Adipocyte (in vitro differentiated cells): ENCODE measurements around the gene KCNJ9.
"Not testable (repeated sequence)": the region's sequence is repeated elsewhere in the genome, so short reads cannot be mapped to it uniquely, and the experiment has no call there.

Experiments used
- DNase-seq: peaks from one replicate; pipeline ENCODE4 v3.0.0-alpha.2; 2015; ENCODE audit warnings: low read depth
- H3K27me3 ChIP-seq: replicated peaks from 2 replicates; pipeline ENCODE4 v1.7.0; 2013; ENCODE audit warnings: mild to moderate bottlenecking, low read length, moderate library complexity; ENCODE audit not compliant: control insufficient read depth, insufficient read depth
- H3K36me3 ChIP-seq: 2 replicates; pipeline ENCODE4 v1.7.0; 2013; ENCODE audit warnings: low read length, mild to moderate bottlenecking, moderate library complexity; ENCODE audit not compliant: control insufficient read depth, insufficient read depth, severe bottlenecking
- H3K4me1 ChIP-seq: 2 replicates; pipeline ENCODE4 v1.7.0; 2013; ENCODE audit warnings: mild to moderate bottlenecking, low read length, moderate library complexity; ENCODE audit not compliant: control insufficient read depth, insufficient read depth
- H3K4me3 ChIP-seq: 2 replicates; pipeline ENCODE4 v1.7.0; 2013; ENCODE audit warnings: mild to moderate bottlenecking, low read length, moderate library complexity
- H3K9ac ChIP-seq: 2 replicates; pipeline ENCODE4 v1.7.0; 2013; ENCODE audit warnings: mild to moderate bottlenecking, low read length, moderate library complexity
- H3K9me3 ChIP-seq: 2 replicates; pipeline ENCODE4 v1.7.0; 2013; ENCODE audit warnings: mild to moderate bottlenecking, low read length, moderate library complexity; ENCODE audit not compliant: control insufficient read depth

Gene KCNJ9

GRCh38 chr1:160111462-160111861 lies 30.1 kb downstream of the KCNJ9 start:
- not testable (repeated sequence) for H3K4me3 ChIP-seq, H3K9me3 ChIP-seq, H3K9ac ChIP-seq, DNase-seq, H3K36me3 ChIP-seq
- Histone ChIP-seq H3K4me1 (peaks cover 15% of the 10 kb centered on the region), H3K27me3 (peaks cover 42% of the 10 kb centered on the region)

GRCh38 chr1:160112357-160112756 lies 31.0 kb downstream of the KCNJ9 start:
- DNase-seq = no peak
- H3K9ac ChIP-seq = no peak overlapping the region
- H3K36me3 ChIP-seq = no peaks in the 10 kb centered on the region
- peaks cover 24% of the 10 kb centered on the region for H3K4me1 ChIP-seq
- H3K9me3 ChIP-seq = no peaks in the 10 kb centered on the region
- H3K4me3 ChIP-seq = no peak overlapping the region
- peaks cover 35% of the 10 kb centered on the region for H3K27me3 ChIP-seq

GRCh38 chr1:160113407-160113806 lies 32.1 kb downstream of the KCNJ9 start:
- Histone ChIP-seq H3K27me3 (peaks cover 28% of the 10 kb centered on the region), H3K4me3 (no peak overlapping the region), H3K9me3 (no peaks in the 10 kb centered on the region), H3K4me1 (peaks cover 35% of the 10 kb centered on the region), H3K9ac (no peak overlapping the region), H3K36me3 (no peaks in the 10 kb centered on the region)
- no peak for DNase-seq

- peaks cover 27% of the 10 kb centered on the region for H3K27me3 ChIP-seq
- no peaks in the 10 kb centered on the region for H3K9me3 ChIP-seq
- no peak for DNase-seq
- no peak overlapping the region for H3K4me3 ChIP-seq
- no peak overlapping the region for H3K9ac ChIP-seq
- peaks cover 30% of the 10 kb centered on the region for H3K4me1 ChIP-seq
- no peaks in the 10 kb centered on the region for H3K36me3 ChIP-seq
Observed at GRCh38 chr1:160114085-160114484, 32.7 kb downstream of the KCNJ9 start.

GRCh38 chr1:160115545-160116282 lies 34.4 kb downstream of the KCNJ9 start, which contains the start of gene ATP1A2:
TSS of gene ATP1A2 (plus strand) at chr1:160115759. CDS start at chr1:160115862, 103 bp downstream.
- no peaks in the 10 kb centered on the region for H3K36me3 ChIP-seq
- H3K4me3 ChIP-seq = no peak within 1 kb of the TSS
- peaks cover 17% of the 10 kb centered on the region for H3K27me3 ChIP-seq
- no peak for DNase-seq
- no peak within 1 kb of the TSS for H3K9ac ChIP-seq
- H3K4me1 ChIP-seq = peaks cover 24% of the 10 kb centered on the region
- H3K9me3 ChIP-seq = no peaks in the 10 kb centered on the region

GRCh38 chr1:160116283-160117147 lies 35.2 kb downstream of the KCNJ9 start:
- H3K4me3 ChIP-seq = no peak overlapping the region
- H3K9ac ChIP-seq = no peak overlapping the region
- no peaks in the 10 kb centered on the region for H3K36me3 ChIP-seq
- peaks cover 24% of the 10 kb centered on the region for H3K4me1 ChIP-seq
- H3K27me3 ChIP-seq = peaks cover 16% of the 10 kb centered on the region
- DNase-seq = no peak
- no peaks in the 10 kb centered on the region for H3K9me3 ChIP-seq

- Histone ChIP-seq H3K9me3 (no peaks in the 10 kb centered on the region), H3K4me3 (peak overlapping the region; percentile 41), H3K9ac (peak overlapping the region; percentile 58), H3K36me3 (no peaks in the 10 kb centered on the region), H3K27me3 (peaks cover 16% of the 10 kb centered on the region), H3K4me1 (peaks cover 24% of the 10 kb centered on the region)
- DNase-seq = no peak
Observed at GRCh38 chr1:160117300-160117699, 36.0 kb downstream of the KCNJ9 start.

GRCh38 chr1:160117709-160118183 lies 36.4 kb downstream of the KCNJ9 start:
- H3K9ac ChIP-seq = peak overlapping the region; percentile 58
- H3K36me3 ChIP-seq = no peaks in the 10 kb centered on the region
- no peaks in the 10 kb centered on the region for H3K9me3 ChIP-seq
- H3K4me1 ChIP-seq = peaks cover 21% of the 10 kb centered on the region
- peak overlapping the region; percentile 41 for H3K4me3 ChIP-seq
- peak; percentile 72 for DNase-seq
- H3K27me3 ChIP-seq = peaks cover 12% of the 10 kb centered on the region

GRCh38 chr1:160118928-160119327 lies 37.6 kb downstream of the KCNJ9 start:
- H3K9me3 ChIP-seq = no peaks in the 10 kb centered on the region
- H3K36me3 ChIP-seq = no peaks in the 10 kb centered on the region
- H3K4me3 ChIP-seq = no peak overlapping the region
- DNase-seq = no peak
- peaks cover 9% of the 10 kb centered on the region for H3K27me3 ChIP-seq
- H3K4me1 ChIP-seq = peaks cover 23% of the 10 kb centered on the region
- H3K9ac ChIP-seq = no peak overlapping the region

- H3K9ac ChIP-seq = no peak overlapping the region
- H3K27me3 ChIP-seq = peaks cover 3% of the 10 kb centered on the region
- no peaks in the 10 kb centered on the region for H3K36me3 ChIP-seq
- H3K4me1 ChIP-seq = peaks cover 42% of the 10 kb centered on the region
- DNase-seq = no peak
- no peaks in the 10 kb centered on the region for H3K9me3 ChIP-seq
- H3K4me3 ChIP-seq = no peak overlapping the region
Observed at GRCh38 chr1:160120797-160121196, 39.5 kb downstream of the KCNJ9 start.

- H3K27me3 ChIP-seq = no peaks in the 10 kb centered on the region
- no peaks in the 10 kb centered on the region for H3K36me3 ChIP-seq
- no peak overlapping the region for H3K9ac ChIP-seq
- H3K9me3 ChIP-seq = no peaks in the 10 kb centered on the region
- H3K4me3 ChIP-seq = no peak overlapping the region
- no peak for DNase-seq
- peaks cover 48% of the 10 kb centered on the region for H3K4me1 ChIP-seq
Observed at GRCh38 chr1:160121388-160121787, 40.0 kb downstream of the KCNJ9 start.
